H1 (cell line): ENCODE results near the gene RPGR.

ENCODE experiments used
- EP300 ChIP-seq, 2 experiments: IDR thresholded peaks; 1 replicate in 1 of 2; 2 replicates in 1 of 2; pipeline ENCODE4 v1.6.1; 2011 to 2012; ENCODE audit warnings: low read depth in 2 of 2, low read length in 2 of 2, mild to moderate bottlenecking in 2 of 2, borderline replicate concordance in 1 of 2, inconsistent platforms in 1 of 2, moderate library complexity in 1 of 2
- JUND ChIP-seq: IDR thresholded peaks from 2 replicates; pipeline ENCODE4 v1.6.1; 2011; ENCODE audit warnings: mild to moderate bottlenecking, improper control_type of control experiment, low read length
- RAD21 ChIP-seq, 2 experiments: IDR thresholded peaks in 1 of 2; conservative IDR thresholded peaks in 1 of 2; 2 replicates each; pipeline ENCODE4 v1.6.1; 2011; ENCODE audit warnings: low read depth in 2 of 2, low read length in 2 of 2, improper control_type of control experiment in 1 of 2, inconsistent platforms in 1 of 2, mild to moderate bottlenecking in 1 of 2, moderate library complexity in 1 of 2

- no peak for TF ChIP-seq EP300 (IDR thresholded peaks at IDR 0.05; ENCODE audit: borderline replicate concordance in 1 of 2, low read depth in 2 of 2, low read length in 2 of 2)
- no peak for TF ChIP-seq JUND
- no peak for TF ChIP-seq RAD21 (IDR thresholded peaks at IDR 0.05 in 1 of 2, conservative IDR thresholded peaks at IDR 0.05 in 1 of 2; ENCODE audit: low read depth in 2 of 2, low read length in 2 of 2)
Measured at GRCh38 chrX:38305971-38306370, 21.3 kb downstream of the RPGR start.
